ENCODE results near the gene APPBP2.
"Not testable (repeated sequence)": the region's sequence is repeated elsewhere in the genome, so short reads cannot be mapped to it uniquely, and the experiment has no call there.

- TF ChIP-seq TCF12 (IDR thresholded peaks at IDR 0.05); USF1 (IDR thresholded peaks at IDR 0.05; ENCODE audit: borderline replicate concordance, low read depth); RCOR1 (IDR thresholded peaks at IDR 0.05; ENCODE audit: low read length); SMC3 (IDR thresholded peaks at IDR 0.05; ENCODE audit: low read depth, low read length); EZH2phosphoT487 (IDR thresholded peaks at IDR 0.05; ENCODE audit: borderline replicate concordance, low read depth); CTCF (IDR thresholded peaks at IDR 0.05); RXRA (IDR thresholded peaks at IDR 0.05; ENCODE audit: borderline replicate concordance, low read depth); TAF1 (IDR thresholded peaks at IDR 0.05; ENCODE audit: borderline replicate concordance, low read depth, low read length); ZBTB33 (IDR thresholded peaks at IDR 0.05; ENCODE audit: borderline replicate concordance, low read depth): not testable (repeated sequence)
These were observed 92.7 kb downstream of the APPBP2 start for GRCh38 chr17:60433021-60433997.
